Measurements from ENCODE around the gene WHRN.

WHRN gene

GRCh38 chr9:114437401-114437893, 67.8 kb downstream of the WHRN start:
- Histone ChIP-seq H3K36me3 (no peaks in the 10 kb centered on the region), H3K9me3 (no peaks in the 10 kb centered on the region), H3K4me3 (ENCODE audit: low read depth, low read length) (no peak overlapping the region), H3K4me1 (no peaks in the 10 kb centered on the region), H3K27me3 (peaks cover 13% of the 10 kb centered on the region)
- TF ChIP-seq CTCF (IDR thresholded peaks at IDR 0.05; ENCODE audit: low read depth, low read length) = no peak
- DNase-seq = no peak

GRCh38 chr9:114434878-114435311, 70.4 kb downstream of the WHRN start:
- H3K4me3 ChIP-seq (ENCODE audit: low read depth, low read length) = no peak overlapping the region
- DNase-seq = no peak
- peak; percentile 77 for TF ChIP-seq CTCF (IDR thresholded peaks at IDR 0.05; ENCODE audit: low read depth, low read length)
- no peaks in the 10 kb centered on the region for H3K4me1 ChIP-seq
- H3K27me3 ChIP-seq = peaks cover 5% of the 10 kb centered on the region
- no peaks in the 10 kb centered on the region for H3K9me3 ChIP-seq
- H3K36me3 ChIP-seq = no peaks in the 10 kb centered on the region

GRCh38 chr9:114433720-114434255, 71.5 kb downstream of the WHRN start:
- H3K4me1 ChIP-seq = no peaks in the 10 kb centered on the region
- no peak for DNase-seq
- TF ChIP-seq CTCF (IDR thresholded peaks at IDR 0.05; ENCODE audit: low read depth, low read length) = no peak
- no peak overlapping the region for H3K4me3 ChIP-seq (ENCODE audit: low read depth, low read length)
- H3K9me3 ChIP-seq = no peaks in the 10 kb centered on the region
- no peaks in the 10 kb centered on the region for H3K36me3 ChIP-seq
- peaks cover 5% of the 10 kb centered on the region for H3K27me3 ChIP-seq

GRCh38 chr9:114433086-114433485, 72.2 kb downstream of the WHRN start:
- H3K9me3 ChIP-seq = no peaks in the 10 kb centered on the region
- peaks cover 8% of the 10 kb centered on the region for H3K27me3 ChIP-seq
- no peak for DNase-seq
- H3K4me3 ChIP-seq (ENCODE audit: low read depth, low read length) = no peak overlapping the region
- H3K4me1 ChIP-seq = no peaks in the 10 kb centered on the region
- H3K36me3 ChIP-seq = no peaks in the 10 kb centered on the region
- no peak for TF ChIP-seq CTCF (IDR thresholded peaks at IDR 0.05; ENCODE audit: low read depth, low read length)

GRCh38 chr9:114432323-114433067, 72.8 kb downstream of the WHRN start:
- DNase-seq = no peak
- no peaks in the 10 kb centered on the region for H3K4me1 ChIP-seq
- H3K27me3 ChIP-seq = peaks cover 13% of the 10 kb centered on the region
- TF ChIP-seq CTCF (IDR thresholded peaks at IDR 0.05; ENCODE audit: low read depth, low read length) = no peak
- no peaks in the 10 kb centered on the region for H3K36me3 ChIP-seq
- no peaks in the 10 kb centered on the region for H3K9me3 ChIP-seq
- H3K4me3 ChIP-seq (ENCODE audit: low read depth, low read length) = no peak overlapping the region

- no peak for TF ChIP-seq CTCF (IDR thresholded peaks at IDR 0.05; ENCODE audit: low read depth, low read length)
- DNase-seq = no peak
- no peaks in the 10 kb centered on the region for H3K36me3 ChIP-seq
Measured at GRCh38 chr9:114431770-114432169, 73.5 kb downstream of the WHRN start.

More at GRCh38 chr9:114431770-114432169, 73.5 kb downstream of the WHRN start:
- peaks cover 19% of the 10 kb centered on the region for H3K27me3 ChIP-seq
- H3K4me1 ChIP-seq = no peaks in the 10 kb centered on the region
- no peak overlapping the region for H3K4me3 ChIP-seq (ENCODE audit: low read depth, low read length)
- H3K9me3 ChIP-seq = no peaks in the 10 kb centered on the region
